ENCODE measurements around the gene TAP1. TPM values are rescaled to one million over a fixed set of nuclear protein-coding genes. Genes with fewer than 3 reads are reported as not detected.

The TAP1 gene
- total and polyA plus RNA-seq, 9 of the 15 experiments (the other 6 are each of a cell fraction or from before 2014, with no cell fraction given) = 1.3 to 6.0 (median 4.2) TPM

DNA sequence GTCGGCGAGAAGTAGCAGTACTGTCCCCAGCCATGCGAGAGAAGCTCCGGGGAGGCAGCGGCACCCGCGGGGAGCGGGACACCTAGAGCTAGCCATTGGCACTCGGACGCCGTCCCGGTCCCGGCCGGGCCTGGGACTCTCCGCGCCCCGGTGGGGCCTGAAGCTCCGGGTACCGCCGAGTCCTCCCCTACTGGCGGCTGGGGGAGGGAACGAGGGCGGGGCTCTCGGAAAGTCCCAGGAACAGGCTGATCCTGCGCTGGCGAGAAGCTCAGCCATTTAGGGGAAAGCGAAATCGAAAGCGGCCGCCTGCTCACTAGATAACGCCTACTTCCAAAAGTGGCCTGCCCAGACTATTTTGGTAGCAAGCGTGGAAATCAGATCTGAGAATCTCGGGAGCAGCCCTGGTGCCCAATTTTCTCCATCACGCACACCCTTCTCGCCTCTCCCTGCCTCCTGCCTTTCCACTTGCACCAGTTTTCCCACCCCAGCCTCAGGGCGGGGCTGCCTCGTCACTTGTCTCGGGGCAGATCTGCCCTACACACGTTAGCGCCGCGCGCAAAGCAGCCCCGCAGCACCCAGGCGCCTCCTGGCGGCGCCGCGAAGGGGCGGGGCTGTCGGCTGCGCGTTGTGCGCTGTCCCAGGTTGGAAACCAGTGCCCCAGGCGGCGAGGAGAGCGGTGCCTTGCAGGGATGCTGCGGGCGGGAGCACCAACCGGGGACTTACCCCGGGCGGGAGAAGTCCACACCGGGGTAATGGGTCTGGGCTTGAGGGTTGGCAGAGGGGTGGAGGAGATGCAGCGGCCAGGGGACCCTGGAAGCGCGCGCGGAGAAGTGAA, at the start of gene TAP1, which contains the start of gene PSMB9 (continued):
- TF ChIP-seq, protein P1, sequence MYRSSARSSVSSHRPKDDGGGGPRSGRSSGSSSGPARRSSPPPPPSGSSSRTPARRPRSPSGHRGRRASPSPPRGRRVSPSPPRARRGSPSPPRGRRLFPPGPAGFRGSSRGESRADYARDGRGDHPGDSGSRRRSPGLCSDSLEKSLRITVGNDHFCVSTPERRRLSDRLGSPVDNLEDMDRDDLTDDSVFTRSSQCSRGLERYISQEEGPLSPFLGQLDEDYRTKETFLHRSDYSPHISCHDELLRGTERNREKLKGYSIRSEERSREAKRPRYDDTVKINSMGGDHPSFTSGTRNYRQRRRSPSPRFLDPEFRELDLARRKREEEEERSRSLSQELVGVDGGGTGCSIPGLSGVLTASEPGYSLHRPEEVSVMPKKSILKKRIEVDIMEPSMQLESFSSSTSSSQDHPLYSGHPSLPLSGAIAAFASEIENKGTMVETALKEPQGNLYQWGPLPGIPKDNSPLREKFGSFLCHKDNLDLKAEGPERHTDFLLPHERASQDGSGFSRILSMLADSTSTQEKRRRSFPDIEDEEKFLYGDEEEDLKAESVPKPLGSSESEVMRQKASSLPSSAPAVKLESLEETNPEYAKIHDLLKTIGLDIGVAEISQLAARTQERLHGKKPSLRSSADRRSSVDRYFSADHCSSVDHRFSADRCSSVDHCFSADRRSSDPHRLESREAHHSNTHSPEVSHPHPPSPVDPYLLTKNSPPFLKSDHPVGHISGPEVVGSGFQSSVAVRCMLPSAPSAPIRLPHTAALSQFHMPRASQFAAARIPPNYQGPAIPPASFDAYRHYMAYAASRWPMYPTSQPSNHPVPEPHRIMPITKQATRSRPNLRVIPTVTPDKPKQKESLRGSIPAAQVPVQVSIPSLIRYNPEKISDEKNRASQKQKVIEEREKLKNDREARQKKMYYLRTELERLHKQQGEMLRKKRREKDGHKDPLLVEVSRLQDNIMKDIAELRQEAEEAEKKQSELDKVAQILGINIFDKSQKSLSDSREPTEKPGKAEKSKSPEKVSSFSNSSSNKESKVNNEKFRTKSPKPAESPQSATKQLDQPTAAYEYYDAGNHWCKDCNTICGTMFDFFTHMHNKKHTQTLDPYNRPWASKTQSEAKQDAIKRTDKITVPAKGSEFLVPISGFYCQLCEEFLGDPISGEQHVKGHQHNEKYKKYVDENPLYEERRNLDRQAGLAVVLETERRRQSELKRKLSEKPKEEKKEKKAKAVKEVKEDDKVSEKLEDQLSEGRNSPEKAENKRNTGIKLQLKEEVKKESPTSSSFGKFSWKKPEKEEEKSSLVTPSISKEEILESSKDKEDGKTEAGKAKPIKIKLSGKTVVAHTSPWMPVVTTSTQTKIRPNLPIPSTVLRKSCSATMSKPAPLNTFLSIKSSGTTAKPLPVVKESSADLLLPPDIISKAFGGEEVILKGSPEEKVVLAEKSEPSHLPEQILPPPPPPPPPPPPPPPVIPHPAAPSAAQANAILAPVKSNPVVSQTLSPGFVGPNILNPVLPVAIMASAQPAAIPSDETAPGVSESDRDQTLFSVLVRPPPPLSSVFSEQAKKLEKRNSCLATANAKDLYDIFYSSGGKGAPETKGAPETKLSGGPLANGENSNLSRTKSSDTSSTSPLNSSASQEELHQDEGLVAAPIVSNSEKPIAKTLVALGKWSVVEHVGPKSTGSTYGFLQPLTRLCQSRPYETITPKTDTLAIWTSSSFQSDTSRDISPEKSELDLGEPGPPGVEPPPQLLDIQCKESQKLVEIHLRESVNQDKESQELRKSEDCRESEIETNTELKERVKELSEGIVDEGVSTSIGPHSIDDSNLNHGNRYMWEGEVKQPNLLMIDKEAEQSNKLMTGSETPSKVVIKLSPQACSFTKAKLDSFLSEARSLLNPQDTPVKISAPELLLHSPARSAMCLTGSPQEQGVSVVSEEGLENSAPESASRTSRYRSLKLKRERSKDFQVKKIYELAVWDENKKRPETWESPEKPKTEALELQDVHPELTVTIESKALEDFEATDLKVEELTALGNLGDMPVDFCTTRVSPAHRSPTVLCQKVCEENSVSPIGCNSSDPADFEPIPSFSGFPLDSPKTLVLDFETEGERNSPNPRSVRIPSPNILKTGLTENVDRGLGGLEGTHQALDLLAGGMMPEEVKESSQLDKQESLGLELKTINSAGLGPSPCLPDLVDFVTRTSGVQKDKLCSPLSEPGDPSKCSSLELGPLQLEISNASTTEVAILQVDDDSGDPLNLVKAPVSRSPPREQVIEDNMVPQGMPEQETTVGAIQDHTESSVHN (IDR thresholded peaks at IDR 0.05; ENCODE audit: borderline replicate concordance in 1 of 2, low read depth in 1 of 2) = peak in 1 of 2 experiments; percentile 59; a peak in 1 of 4 replicates
- TF ChIP-seq ZNF707 (CRISPR knock-in tag; conservative IDR thresholded peaks at IDR 0.05) = no peak
- TF ChIP-seq NRF1 (conservative IDR thresholded peaks at IDR 0.05 in 1 of 2, IDR thresholded peaks at IDR 0.05 in 1 of 2) = peak; percentile 87 to 89
- peak; percentile 86 for TF ChIP-seq MEF2D (tag; conservative IDR thresholded peaks at IDR 0.05; ENCODE audit: low read depth)
- TF ChIP-seq ETS2 (tag; IDR thresholded peaks at IDR 0.05; ENCODE audit: borderline replicate concordance, poor library complexity, severe bottlenecking) = no peak
- no peak for TF ChIP-seq NR2C1 (IDR thresholded peaks at IDR 0.05)
- TF ChIP-seq NR2C1 (tag; IDR thresholded peaks at IDR 0.05) = no peak
- TF ChIP-seq HNRNPK (IDR thresholded peaks at IDR 0.05; ENCODE audit: low read depth, low read length, poor library complexity, severe bottlenecking) = no peak
- TF ChIP-seq, protein P2, sequence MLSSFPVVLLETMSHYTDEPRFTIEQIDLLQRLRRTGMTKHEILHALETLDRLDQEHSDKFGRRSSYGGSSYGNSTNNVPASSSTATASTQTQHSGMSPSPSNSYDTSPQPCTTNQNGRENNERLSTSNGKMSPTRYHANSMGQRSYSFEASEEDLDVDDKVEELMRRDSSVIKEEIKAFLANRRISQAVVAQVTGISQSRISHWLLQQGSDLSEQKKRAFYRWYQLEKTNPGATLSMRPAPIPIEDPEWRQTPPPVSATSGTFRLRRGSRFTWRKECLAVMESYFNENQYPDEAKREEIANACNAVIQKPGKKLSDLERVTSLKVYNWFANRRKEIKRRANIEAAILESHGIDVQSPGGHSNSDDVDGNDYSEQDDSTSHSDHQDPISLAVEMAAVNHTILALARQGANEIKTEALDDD (IDR thresholded peaks at IDR 0.05) = no peak
- no peak for TF ChIP-seq SRSF9 (IDR thresholded peaks at IDR 0.05; ENCODE audit: borderline replicate concordance, low read depth, low read length)
- TF ChIP-seq FIP1L1 (IDR thresholded peaks at IDR 0.05; ENCODE audit: low read depth, low read length, poor library complexity, severe bottlenecking) = peak; percentile 70
- peak in 1 of 2 experiments; percentile 59; a peak in 1 of 4 replicates for TF ChIP-seq TBL1XR1 (IDR thresholded peaks at IDR 0.05; ENCODE audit: low read length in 2 of 2)
- no peak for TF ChIP-seq ZNF785 (CRISPR knock-in tag; IDR thresholded peaks at IDR 0.05)
- TF ChIP-seq MAZ (CRISPR knock-in tag; conservative IDR thresholded peaks at IDR 0.05 in 1 of 2, IDR thresholded peaks at IDR 0.05 in 1 of 2) = peak; percentile 99
- TF ChIP-seq, protein P3, sequence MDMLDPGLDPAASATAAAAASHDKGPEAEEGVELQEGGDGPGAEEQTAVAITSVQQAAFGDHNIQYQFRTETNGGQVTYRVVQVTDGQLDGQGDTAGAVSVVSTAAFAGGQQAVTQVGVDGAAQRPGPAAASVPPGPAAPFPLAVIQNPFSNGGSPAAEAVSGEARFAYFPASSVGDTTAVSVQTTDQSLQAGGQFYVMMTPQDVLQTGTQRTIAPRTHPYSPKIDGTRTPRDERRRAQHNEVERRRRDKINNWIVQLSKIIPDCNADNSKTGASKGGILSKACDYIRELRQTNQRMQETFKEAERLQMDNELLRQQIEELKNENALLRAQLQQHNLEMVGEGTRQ (CRISPR knock-in tag; IDR thresholded peaks at IDR 0.05) = no peak
- TF ChIP-seq SETDB1 (IDR thresholded peaks at IDR 0.05; ENCODE audit: low read length) = peak; percentile 69
- no peak for TF ChIP-seq FOXJ3 (CRISPR knock-in tag; IDR thresholded peaks at IDR 0.05)
- TF ChIP-seq CBFA2T3 (IDR thresholded peaks at IDR 0.05) = no peak

Data from K562 (cell line).